Non-pigmented ciliary epithelial cell (primary cell): ENCODE results near the gene COBL.

Experiments
- DNase-seq: peaks from one replicate; pipeline ENCODE4 v3.0.0-alpha.2; 2010; ENCODE audit warnings: low read depth

Gene COBL

GRCh38 chr7:51327287-51327717 lies 10.7 kb upstream of the COBL start:
- DNase-seq = no peak

GRCh38 chr7:51326656-51327286 lies 10.2 kb upstream of the COBL start:
- no peak for DNase-seq

- no peak for DNase-seq
Observed at GRCh38 chr7:51325908-51326307, 9.3 kb upstream of the COBL start.

DNA sequence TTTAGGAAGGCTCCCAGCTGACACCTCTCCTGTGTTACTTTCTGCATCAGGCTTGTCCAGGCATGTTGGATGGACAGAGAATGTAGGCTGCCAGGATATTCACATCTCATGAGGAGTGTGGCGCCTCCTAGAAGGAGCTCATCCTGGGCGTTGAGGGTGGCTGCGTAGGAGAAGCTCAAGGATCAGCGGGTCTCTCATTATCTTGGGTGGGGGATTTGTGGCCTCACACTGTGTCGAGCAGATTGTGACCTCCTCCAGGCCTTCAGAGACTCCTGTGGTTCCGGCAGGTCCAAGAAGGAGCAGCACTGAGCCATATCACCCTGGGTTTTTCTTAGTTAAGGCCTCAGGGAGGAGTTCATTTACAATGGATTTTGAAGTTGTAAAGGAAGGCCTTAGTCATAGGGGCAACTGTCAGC lies 8.7 kb upstream of the COBL start:
- no peak for DNase-seq

- no peak for DNase-seq
Observed at GRCh38 chr7:51324206-51324898, 7.7 kb upstream of the COBL start.

GRCh38 chr7:51321961-51322515 lies 5.4 kb upstream of the COBL start:
- no peak for DNase-seq

- no peak for DNase-seq
Observed at GRCh38 chr7:51318886-51319579, 2.4 kb upstream of the COBL start.

DNA sequence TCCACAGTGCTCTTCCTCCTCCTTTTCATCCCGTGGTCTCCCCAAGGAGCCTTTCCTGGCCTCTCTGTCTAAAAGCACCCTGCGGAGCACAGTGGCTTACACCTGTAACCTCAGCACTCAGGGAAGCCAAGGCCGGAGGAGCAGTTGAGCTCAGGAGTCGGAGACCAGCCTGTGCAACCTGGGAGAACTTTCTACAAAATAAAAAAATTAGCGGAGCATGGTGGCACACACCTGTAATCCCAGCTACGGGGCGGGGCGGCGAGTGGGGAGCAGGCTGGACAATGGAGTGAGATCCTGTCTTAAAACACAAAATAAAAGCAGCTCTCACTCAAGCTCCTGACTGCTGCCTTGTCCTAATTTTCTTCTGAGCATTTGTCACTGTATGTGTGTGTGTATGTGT lies 1.4 kb upstream of the COBL start:
- DNase-seq = no peak

DNA sequence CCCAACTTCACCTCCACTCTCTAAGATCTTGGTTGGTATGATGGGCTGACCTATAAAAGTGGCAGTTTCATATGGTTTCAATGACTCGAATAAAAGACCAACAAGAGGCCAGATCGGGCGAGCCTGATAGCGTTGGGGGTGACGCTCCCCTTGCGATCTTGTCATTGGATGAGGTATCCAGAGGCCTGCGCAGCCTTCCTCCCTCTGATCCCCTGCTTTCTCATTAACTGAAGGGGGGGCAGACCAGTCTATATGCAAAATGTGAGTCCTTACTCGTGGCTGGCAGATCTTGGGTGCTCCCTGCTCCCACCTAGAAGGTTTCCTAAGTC lies 937 bp upstream of the COBL start:
- DNase-seq = no peak

- DNase-seq = no peak
Observed at GRCh38 chr7:51316262-51316665, 345 bp downstream of the COBL start.

DNA sequence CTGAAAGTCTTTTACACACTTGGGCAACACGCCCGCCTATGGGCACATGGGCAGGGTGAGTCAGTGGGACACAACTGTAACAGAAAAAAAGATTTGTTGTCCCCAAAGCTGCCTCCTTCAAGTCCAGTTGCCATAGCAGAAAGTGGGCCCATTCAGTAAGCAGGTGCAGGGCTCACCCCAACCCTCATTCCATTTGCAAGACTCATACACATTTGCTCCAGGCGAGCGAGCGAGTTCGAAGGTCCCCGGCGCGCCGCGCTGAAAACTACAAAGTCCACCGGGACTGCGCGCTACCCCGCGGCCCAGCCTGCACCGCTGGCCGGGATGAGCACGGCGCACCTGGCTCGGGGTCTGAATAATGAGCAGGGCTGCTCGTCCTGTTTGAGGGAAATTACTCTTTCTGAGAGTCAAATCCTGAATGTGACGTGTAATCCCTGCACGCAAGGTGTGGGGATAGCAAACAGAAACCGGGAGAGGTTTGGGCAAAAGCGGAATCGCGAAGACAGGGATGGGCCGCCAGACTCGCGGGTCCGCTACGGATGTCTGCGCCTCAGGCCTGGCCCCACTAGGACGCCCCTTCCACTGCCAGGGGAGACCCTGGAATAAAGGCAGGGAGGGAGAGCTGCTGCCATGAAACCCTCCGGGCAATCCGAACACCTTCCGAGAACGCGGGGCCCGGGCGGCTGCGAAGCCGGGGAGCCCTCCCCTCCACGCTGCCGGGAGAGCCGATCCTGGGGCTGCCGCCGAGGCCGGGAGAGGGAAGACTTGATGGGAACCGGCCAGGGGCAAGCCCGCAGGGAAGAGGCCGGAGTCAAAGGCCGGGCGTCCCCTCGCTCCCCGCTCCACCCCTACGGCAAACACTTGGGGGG lies 982 bp downstream of the COBL start:
- no peak for DNase-seq

- DNase-seq = no peak
Observed at GRCh38 chr7:51314726-51315125, 1.9 kb downstream of the COBL start.

- DNase-seq = no peak
Observed at GRCh38 chr7:51313738-51314425, 2.7 kb downstream of the COBL start.

GRCh38 chr7:51312951-51313737 lies 3.5 kb downstream of the COBL start:
- no peak for DNase-seq

- DNase-seq = no peak
Observed at GRCh38 chr7:51311166-51311565, 5.4 kb downstream of the COBL start.

GRCh38 chr7:51310131-51310583 lies 6.5 kb downstream of the COBL start:
- no peak for DNase-seq

DNA sequence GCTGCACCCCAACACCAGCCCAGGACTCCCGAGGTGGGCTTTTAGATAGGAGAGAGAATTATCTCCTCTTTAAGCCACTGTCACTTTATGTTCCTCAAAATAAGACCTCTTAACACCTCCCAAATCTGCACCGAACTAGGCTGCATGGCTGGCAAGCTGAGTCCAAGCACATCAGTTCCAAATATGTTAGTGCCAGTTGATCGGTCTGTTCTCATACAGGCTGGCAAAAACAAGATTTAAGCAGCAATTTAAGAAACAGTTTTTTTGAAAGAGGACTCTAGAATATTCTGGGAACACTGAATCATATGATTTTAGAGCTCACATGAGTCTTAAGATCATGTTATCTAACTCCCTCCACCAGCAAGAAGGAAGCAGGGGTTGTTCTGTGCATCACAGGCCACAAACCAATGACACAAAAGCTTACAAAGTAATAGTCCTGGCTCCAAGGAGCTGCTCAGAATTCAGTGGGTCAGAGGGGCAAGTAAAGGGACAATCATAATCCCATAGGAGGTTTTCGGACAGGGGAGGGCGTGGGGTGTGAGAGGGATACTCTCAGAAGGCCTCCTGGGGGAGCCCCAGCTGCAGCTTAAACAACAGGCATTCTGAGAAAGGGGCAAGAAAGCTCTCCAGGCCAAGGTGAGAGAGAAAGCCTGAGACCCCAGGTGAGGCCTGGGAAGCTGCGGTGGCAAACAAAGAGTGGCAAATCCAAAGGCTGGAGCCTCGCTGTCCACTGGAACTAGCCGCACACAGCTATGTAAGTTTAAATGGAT lies 7.1 kb downstream of the COBL start:
- DNase-seq = no peak

DNA sequence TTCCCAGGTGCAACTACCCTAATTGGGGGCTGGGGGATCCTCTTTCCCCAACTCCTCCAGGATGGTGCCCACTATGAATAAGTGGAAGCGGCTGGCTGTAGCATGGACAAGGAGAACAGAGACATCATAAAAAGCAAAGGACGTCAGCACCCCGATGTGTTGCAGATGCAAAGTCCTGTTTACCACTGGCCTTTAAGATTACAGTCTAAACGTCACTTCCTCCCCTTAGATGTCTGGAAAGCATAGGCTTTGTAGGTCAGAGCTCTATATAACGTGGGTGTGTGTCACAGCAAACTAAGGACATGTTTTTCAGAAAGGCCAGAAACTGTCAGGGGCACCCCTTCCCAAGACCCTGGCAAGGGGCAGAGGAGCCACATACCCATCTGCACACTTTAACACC lies 7.9 kb downstream of the COBL start:
- no peak for DNase-seq

DNA sequence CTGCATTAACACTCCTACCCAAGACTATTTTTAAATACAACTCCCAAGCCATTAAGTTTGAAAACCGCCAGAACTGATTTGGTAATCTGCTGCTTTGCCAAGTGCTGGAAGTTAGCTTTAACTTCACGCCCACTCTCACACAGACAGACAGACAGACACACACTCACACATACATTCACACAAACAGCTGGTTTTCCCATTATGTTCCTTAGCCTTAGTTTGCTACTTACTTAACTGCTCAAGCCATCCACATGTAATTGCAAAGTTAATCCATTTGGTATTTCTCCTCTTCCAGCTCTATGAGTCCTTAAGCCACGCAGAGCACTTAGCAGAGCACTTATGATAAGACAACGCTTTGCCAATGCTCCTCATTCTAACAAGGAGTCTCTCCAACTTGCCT lies 8.3 kb downstream of the COBL start:
- DNase-seq = no peak

DNA sequence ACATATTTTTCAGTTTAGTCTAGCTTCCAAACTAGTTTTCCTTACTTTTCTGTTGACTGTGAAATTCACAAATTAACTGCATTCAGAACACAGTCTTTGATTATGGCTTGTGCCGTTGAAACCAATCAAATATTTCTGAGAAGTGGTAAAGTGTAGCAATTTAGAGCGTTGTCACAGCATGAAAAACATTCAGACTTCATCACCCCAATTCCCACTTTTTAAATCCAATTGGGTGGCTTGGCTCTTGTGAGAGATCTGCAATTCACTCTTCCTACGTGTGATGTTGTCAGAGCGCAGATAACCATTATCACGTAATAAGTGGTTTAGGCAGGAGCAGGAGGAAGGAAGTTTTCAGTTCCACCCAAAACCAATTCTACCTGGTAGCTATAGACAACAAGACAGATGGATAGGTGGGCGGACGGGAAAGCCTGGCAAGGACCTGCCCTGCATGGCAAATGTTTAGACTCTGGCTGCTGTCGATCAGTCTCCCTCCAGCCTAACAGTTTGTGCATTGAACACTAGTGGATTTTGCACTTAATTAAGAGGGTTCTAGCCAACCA lies 8.9 kb downstream of the COBL start:
- DNase-seq = no peak
